NCI-H1694 (cell line): ENCODE data around the gene NUMBL.

Experiments
- DNase-seq: peaks from one replicate; lab custom pipeline; 2025; lab: John Stamatoyannopoulos, UW

The NUMBL gene

DNA sequence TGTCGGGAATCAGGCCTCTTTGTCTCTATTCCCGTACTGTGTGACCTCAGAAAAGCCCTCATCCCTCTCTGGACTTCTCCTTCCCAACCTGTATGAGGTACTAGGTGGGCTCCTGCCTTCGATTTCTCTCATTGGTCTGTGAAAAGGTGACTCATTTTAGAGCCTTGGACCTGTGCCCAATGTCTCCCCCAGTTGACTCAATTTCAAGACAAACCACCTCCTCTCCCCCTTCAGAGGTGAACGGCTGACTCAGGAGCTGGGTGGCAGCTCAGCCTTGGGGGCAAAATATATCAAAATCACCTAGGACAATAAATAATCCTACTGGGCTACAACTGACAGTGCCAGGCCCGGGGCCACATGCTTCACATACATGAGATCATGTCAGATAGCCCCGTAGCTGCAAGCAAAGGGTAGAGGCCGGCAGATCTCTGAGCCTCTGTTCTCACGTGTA, 25.6 kb upstream of the NUMBL start:
- DNase-seq, result no peak

GRCh38 chr19:40714441-40715299, 24.2 kb upstream of the NUMBL start:
- DNase-seq, result peak; percentile 92

DNA sequence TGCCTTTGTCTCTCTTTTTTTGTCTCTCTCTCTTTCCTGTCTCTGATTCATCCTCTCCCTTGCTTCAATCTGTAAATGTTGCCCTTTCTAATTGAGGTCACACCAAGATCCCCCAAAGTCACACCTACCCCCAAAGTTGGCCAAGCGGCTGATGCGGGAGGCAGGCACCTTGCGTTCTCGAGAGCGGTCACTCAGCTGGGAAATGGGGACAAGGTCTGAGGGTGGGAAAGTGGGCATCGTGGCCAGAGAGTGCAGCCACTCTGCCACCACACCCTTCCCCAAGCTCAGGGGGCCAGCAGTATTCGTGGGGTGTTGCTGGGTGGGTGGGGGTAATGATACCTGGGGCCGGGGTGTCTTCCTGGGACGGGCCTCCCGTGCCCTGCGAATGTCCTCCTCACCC, 23.5 kb upstream of the NUMBL start:
- no peak for DNase-seq

DNA sequence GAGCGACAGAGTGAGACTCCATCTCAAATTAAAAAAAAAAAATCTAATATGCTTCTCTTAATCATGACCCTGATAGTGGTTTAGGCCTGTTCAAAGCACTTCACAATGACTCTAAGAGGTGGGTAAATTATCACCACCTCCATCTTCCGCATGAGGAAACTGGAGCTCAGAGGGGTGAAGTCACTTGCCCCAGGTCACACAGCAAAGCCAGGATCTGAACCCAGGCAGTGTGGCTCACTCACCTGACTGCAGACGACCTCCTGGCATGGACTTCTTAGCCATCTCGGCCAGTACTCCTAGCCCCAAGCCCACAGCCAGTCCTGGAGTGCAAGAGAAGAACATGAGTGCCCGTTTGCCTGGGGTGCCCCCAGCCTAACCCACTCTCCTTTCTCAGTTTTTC, 19.4 kb upstream of the NUMBL start:
- DNase-seq, result no peak

DNA sequence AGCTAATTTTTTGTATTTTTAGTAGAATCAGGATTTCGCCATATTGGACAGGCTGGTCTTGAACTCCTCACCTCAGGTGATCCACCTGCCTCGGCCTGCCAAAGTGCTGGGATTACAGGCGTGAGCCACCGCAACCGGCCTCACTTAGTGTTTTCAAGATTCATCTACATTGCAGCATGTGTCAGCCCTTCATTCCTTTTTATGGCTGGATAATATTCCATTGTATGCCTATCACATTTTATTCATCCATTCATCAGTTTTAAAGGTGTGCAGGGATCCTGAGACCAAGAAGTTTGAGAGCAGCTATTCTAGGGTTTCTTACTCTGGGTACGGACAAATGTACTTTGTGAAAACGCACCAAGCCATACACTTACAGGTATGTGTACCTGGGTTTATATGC, 17.2 kb upstream of the NUMBL start:
- no peak for DNase-seq

DNA sequence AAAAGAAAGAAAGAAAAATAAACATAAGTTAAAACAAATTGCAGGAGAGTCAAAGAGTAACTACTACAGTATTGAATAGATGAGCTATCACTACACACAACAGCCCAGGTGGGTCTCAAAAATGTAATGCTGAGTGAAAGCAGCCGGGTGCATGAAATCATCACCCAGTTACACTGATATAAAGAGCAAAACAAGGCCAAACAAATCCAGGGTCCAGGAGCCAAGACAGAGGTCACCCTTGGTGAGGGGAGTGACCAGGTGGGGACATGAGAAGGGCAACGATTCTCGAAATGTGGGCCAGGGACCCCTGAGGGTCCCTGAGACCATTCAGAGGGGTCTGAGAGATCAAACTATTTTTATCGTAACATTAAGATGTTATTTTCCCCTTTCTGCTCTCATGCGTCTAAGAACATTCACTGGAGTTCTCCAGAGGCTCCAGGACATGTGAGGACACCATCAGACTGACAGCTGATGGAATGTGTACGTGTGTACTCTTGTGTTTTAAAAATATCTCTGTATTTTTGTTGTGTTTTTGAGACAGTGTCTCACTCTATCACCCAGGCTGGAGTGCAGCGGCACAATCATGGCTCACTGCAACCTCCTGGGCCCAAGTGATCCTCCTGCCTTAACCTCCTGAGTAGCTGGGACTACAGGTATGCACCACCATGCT, 15.6 kb upstream of the NUMBL start:
- DNase-seq, result no peak

- DNase-seq, result no peak
Measured at GRCh38 chr19:40705362-40705651, 14.9 kb upstream of the NUMBL start.

DNA sequence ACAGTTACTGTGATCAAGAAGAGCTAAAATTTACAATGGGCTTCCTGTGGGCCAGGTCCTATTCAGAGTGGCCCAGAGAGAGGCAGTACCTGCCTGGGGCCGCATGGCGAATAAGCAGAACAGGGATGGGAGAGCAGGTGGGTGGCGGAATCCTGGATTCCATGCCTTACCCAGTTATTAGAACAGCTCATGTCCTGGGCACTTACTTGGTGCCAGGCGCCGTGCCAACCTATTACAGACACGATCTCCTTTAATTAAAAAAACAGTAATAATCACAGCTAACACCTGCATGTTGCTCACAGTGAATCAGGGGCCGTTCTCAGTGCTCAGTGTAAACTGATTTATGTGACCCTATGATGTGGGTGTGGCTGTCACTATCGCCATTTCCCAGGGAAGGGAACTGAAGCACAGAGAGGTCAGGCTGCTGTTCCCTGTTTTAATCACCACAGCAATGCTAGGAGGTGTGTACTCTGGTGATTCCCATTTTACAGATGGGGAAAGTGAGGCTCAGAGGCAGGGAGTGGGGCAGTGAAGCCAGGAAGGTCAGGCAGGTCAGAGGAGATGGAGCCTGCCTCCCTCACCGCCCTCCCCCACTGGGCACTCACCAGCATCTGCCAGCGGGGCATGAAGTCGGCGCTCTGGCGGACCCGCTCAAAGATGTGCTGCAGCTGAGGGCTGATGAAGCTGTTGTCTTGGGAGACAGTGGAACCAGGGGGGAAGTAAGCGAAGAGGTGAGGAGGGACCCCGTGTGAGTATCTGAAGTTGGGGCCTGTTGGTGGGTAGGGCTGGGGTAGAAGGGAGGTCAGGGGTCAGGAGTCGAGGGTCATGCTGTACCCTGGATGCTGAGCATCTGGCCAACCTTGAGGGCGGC, 14.3 kb upstream of the NUMBL start:
- no peak for DNase-seq

- DNase-seq, result no peak
Measured at GRCh38 chr19:40703029-40703755, 12.7 kb upstream of the NUMBL start.

DNA sequence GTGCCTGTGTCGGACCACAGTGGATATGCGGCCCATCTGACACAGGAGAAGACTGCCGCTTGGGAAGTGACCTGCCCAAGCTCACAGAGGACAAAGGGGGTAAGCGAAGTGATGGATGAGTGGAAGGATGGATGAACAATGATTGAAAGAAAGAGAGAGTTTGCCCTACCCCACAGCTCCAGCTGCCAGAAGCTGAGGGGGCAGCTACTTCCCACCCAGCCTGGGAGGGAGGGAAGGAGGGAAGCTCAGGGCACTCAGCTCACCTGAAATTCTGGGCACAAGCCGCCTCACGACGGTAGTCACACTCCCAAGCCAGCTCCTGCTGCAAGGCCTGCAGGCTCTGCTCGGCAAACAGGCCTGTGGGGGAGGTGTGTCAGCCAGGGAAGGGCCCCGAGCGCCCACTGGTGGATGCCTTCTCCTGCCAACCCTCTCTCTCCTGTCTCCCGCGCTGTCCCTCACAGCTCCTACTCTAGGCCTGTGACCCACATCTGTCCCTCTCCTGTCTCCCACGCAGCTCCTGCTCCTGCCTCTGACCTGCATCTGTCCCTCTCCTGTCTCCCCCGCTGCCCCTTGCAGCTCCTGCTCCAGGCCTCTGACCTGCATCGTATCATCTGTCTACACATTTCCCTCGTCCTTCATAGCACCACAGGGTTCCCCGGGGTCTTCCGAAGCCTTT, 12.0 kb upstream of the NUMBL start:
- peak; percentile 81 for DNase-seq

- no peak for DNase-seq
Measured at GRCh38 chr19:40701758-40702157, 11.3 kb upstream of the NUMBL start.

GRCh38 chr19:40700083-40700482, 9.6 kb upstream of the NUMBL start:
- no peak for DNase-seq

- no peak for DNase-seq
Measured at GRCh38 chr19:40697007-40697406, 6.6 kb upstream of the NUMBL start.

DNA sequence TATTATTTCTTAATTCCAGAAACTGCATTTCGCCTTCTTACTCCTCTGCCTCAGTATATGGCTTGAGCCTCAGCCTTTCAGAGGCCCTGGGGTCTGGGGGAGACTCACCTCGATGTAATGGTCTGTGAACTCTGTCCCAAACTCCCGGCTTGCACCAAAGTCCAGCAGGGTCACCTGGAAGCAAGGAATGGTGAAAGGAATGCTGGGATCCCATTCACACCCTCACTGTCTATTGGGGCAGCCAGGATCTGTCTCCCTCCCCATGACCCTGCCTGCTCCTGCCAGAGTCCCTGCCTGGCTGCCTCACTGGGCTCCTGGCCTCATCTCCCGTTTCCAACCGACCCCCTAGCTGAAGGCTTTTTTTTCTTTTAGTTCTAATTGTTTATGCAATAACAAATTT, 5.4 kb upstream of the NUMBL start:
- no peak for DNase-seq

DNA sequence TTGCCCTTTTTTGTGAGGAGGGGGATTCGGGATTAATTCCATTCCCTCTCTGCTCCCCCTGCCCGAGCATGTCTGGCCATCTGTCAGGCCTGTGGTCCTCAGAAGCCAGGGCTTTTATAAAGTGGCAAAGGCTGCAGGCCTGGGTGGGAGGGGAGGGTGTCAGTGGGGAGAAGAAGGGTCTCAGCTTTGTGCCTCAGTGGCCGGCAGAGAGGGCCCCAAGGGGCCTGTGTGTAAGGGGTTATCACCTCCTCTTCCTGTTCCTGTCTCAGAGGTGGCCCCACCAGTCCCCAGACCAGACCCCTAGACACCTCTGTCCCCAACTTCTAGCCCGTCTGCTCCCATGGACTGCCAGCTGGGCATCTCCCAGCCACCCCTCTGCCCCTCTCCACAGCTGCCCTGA, 3.4 kb upstream of the NUMBL start:
- no peak for DNase-seq

DNA sequence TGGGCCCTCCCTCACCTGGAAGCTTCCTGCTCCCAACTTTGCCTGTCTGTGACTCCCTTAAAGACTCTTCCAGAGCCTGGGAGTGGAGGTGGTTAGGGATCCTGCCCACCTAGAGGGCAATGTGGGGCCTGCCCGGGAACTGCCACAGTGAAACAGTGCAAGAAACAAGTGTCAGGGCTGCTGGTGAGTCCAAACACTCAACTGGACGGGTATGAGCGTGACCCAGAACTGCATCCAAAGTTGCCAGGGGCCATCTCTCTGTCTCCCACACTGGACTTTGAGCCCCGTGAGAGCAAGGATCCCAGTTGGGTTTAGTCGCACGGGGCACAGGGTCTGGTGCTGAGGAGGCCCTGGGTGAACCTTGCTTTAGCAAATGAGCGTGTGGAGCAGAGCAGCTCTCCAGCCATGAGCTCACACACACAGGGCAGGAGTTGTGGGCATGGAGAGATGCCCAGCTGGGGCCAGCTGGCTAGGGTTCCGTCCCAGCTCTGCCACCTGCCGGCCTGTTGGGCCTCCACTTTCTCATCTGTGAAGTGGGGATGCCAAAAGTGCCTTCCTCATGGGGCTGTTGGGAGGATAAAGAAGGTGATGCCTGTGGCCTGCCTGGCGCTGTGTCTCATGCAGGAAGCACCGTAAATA, 2.8 kb upstream of the NUMBL start:
- peak; percentile 8 for DNase-seq

DNA sequence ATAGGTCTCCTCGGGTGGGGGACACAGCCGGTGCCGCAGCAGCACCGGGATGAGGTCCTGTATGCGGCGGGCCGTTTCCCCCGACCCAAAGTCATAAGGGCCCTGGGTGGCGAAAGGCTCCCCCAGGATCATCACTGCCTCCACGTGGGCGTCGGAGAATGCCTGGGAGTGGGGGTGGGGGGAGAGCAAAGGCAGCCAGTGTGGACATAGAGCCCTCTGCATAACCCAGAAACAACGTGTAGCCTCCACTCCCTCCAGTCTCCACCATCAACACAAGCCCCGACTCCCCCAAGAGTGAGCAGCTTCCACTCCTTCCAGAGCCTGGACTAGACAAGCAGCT, 1.7 kb upstream of the NUMBL start:
- DNase-seq, result no peak

- peak; percentile 94 for DNase-seq
Measured at GRCh38 chr19:40691421-40692211, 1.2 kb upstream of the NUMBL start.

- DNase-seq, result peak; percentile 76
Measured at GRCh38 chr19:40690693-40691420, 406 bp upstream of the NUMBL start.
